HepG2 (cell line): ENCODE data around the gene ENO3. TPM values are rescaled to one million over a fixed set of nuclear protein-coding genes. Genes with fewer than 3 reads are reported as not detected.

Experiments used
- CEBPB ChIP-seq: IDR thresholded peaks from 2 replicates; pipeline ENCODE4 v1.6.1; 2011; ENCODE audit warnings: low read depth, low read length, improper control_type of control experiment, borderline replicate concordance
- DR1 ChIP-seq: sonication (generic); formaldehyde crosslinking; IDR thresholded peaks from 2 replicates; pipeline ENCODE4 v1.8.0; 2021; ENCODE audit warnings: mild to moderate bottlenecking, missing genetic modification reagents, inconsistent platforms
- GATAD2A ChIP-seq: IDR thresholded peaks from 2 replicates; pipeline ENCODE4 v1.6.1; 2016
- MTA1 ChIP-seq: sonication (generic); formaldehyde crosslinking; IDR thresholded peaks from 2 replicates; pipeline ENCODE4 v1.4.0; 2020; ENCODE audit warnings: missing genetic modification reagents, mild to moderate bottlenecking, borderline replicate concordance
- SAP130 ChIP-seq: IDR thresholded peaks from 2 replicates; pipeline ENCODE4 v1.6.1; 2016; ENCODE audit warnings: low read depth
- SOX13 ChIP-seq, 3 experiments: fragments of 450-650 bp in 1 of 3; sonication (generic) in 1 of 3; formaldehyde crosslinking in 1 of 3; IDR thresholded peaks in 2 of 3; conservative IDR thresholded peaks in 1 of 3; 2 replicates each; pipeline versions ENCODE4 v1.5.0 to v1.6.1; 2016 to 2020; ENCODE audit warnings: antibody characterized with exemption in 1 of 3, mild to moderate bottlenecking in 1 of 3, missing compliant biosample characterization in 1 of 3, missing genetic modification reagents in 1 of 3, moderate library complexity in 1 of 3
- ZSCAN22 ChIP-seq: sonication (generic); formaldehyde crosslinking; IDR thresholded peaks from 2 replicates; pipeline ENCODE4 v1.4.0; 2020; ENCODE audit warnings: mild to moderate bottlenecking, missing genetic modification reagents
- polyA plus RNA-seq, 8 experiments: library from polyadenylated mRNA; depleted of rRNA in 3 of 8; stranded (reverse) in 7 of 8; unstranded in 1 of 8; fragments of >200 nt; fragmentation: Illumina TruSeq in 4 of 8; extraction: Trizol in 4 of 8; gene quantifications; 2 replicates each; pipeline versions ENCODE4 v1.2.1 to v1.2.3, GENCODE V29; 2011 to 2016; ENCODE audit warnings: low read depth in 4 of 8, missing spikeins in 1 of 8, mixed read lengths in 1 of 8; ENCODE audit not compliant: insufficient read depth in 1 of 8
- total RNA-seq, 5 experiments: library from RNA; depleted of rRNA; stranded (reverse); fragments of >200 nt; fragmentation: Illumina TruSeq; extraction: Trizol; gene quantifications; 2 replicates each; pipeline ENCODE4 v1.2.3, GENCODE V29; 2016; ENCODE audit warnings: low read depth in 1 of 5
- TF ChIP-seq, protein P1 (sequence below): sonication (generic); formaldehyde crosslinking; IDR thresholded peaks from 2 replicates; pipeline ENCODE4 v1.4.0; 2020; ENCODE audit warnings: mild to moderate bottlenecking, missing genetic modification reagents

ENO3 gene
- total and polyA plus RNA-seq, 2 of the 13 experiments (the other 11 are each of a cell fraction or from before 2014, with no cell fraction given): 59.8 to 69.8 TPM

- TF ChIP-seq, protein P1, sequence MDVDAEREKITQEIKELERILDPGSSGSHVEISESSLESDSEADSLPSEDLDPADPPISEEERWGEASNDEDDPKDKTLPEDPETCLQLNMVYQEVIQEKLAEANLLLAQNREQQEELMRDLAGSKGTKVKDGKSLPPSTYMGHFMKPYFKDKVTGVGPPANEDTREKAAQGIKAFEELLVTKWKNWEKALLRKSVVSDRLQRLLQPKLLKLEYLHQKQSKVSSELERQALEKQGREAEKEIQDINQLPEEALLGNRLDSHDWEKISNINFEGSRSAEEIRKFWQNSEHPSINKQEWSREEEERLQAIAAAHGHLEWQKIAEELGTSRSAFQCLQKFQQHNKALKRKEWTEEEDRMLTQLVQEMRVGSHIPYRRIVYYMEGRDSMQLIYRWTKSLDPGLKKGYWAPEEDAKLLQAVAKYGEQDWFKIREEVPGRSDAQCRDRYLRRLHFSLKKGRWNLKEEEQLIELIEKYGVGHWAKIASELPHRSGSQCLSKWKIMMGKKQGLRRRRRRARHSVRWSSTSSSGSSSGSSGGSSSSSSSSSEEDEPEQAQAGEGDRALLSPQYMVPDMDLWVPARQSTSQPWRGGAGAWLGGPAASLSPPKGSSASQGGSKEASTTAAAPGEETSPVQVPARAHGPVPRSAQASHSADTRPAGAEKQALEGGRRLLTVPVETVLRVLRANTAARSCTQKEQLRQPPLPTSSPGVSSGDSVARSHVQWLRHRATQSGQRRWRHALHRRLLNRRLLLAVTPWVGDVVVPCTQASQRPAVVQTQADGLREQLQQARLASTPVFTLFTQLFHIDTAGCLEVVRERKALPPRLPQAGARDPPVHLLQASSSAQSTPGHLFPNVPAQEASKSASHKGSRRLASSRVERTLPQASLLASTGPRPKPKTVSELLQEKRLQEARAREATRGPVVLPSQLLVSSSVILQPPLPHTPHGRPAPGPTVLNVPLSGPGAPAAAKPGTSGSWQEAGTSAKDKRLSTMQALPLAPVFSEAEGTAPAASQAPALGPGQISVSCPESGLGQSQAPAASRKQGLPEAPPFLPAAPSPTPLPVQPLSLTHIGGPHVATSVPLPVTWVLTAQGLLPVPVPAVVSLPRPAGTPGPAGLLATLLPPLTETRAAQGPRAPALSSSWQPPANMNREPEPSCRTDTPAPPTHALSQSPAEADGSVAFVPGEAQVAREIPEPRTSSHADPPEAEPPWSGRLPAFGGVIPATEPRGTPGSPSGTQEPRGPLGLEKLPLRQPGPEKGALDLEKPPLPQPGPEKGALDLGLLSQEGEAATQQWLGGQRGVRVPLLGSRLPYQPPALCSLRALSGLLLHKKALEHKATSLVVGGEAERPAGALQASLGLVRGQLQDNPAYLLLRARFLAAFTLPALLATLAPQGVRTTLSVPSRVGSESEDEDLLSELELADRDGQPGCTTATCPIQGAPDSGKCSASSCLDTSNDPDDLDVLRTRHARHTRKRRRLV (CRISPR knock-in tag): 0 out of 2 replicates have a peak, but pooled peaks have one; percentile 7
- TF ChIP-seq SAP130 (peak; percentile 71; the same call in 1 of the 2 replicates), DR1 (CRISPR knock-in tag) (0 out of 2 replicates have a peak, but pooled peaks have one; percentile 54), MTA1 (peak; percentile 64), GATAD2A (CRISPR knock-in tag) (peak; percentile 16; the same call in 1 of the 2 replicates), CEBPB (no peak), ZSCAN22 (CRISPR knock-in tag) (no peak), SOX13 (IDR thresholded peaks at IDR 0.05) (no peak), SOX13 (CRISPR knock-in tag; conservative IDR thresholded peaks at IDR 0.05 in 1 of 2, IDR thresholded peaks at IDR 0.05 in 1 of 2) (peak in 1 of 2 experiments; percentile 44; a peak in 1 of 4 replicates)
Measured at GRCh38 chr17:4950746-4951204, at the start of gene ENO3 (continued).
